ENCODE results near the gene BAZ2A.

BAZ2A gene

GRCh38 chr12:56599797-56600196 lies 30.3 kb downstream of the BAZ2A start:
- peaks cover 96% of the 10 kb centered on the region for H3K36me3 ChIP-seq
- H3K4me3 ChIP-seq, result no peak overlapping the region
- H3K4me2 ChIP-seq, result no peak overlapping the region
- H3K9ac ChIP-seq, result no peak overlapping the region
- no peaks in the 10 kb centered on the region for H3K9me3 ChIP-seq
- no peaks in the 10 kb centered on the region for H3K27me3 ChIP-seq
- peaks cover 77% of the 10 kb centered on the region for H4K20me1 ChIP-seq
- H3K27ac ChIP-seq, result no peak overlapping the region
- no peak for TF ChIP-seq Cebpa-rat (IDR thresholded peaks at IDR 0.05)
- H3K4me1 ChIP-seq, result peaks cover under 1% of the 10 kb centered on the region; the same call in 1 of the 2 replicates

- peaks cover 93% of the 10 kb centered on the region for H3K36me3 ChIP-seq
- no peak for TF ChIP-seq Cebpa-rat (IDR thresholded peaks at IDR 0.05)
Measured at GRCh38 chr12:56599041-56599440, 31.1 kb downstream of the BAZ2A start.

GRCh38 chr12:56596815-56597214 lies 33.3 kb downstream of the BAZ2A start:
- Histone ChIP-seq H3K36me3 (peaks cover 83% of the 10 kb centered on the region), H3K4me2 (no peak overlapping the region), H3K9me3 (no peaks in the 10 kb centered on the region), H3K4me3 (no peak overlapping the region), H3K27ac (no peak overlapping the region), H3K27me3 (no peaks in the 10 kb centered on the region), H4K20me1 (peaks cover 70% of the 10 kb centered on the region), H3K9ac (no peak overlapping the region), H3K4me1 (peaks cover 13% of the 10 kb centered on the region; the same call in 1 of the 2 replicates)
- no peak for TF ChIP-seq Cebpa-rat (IDR thresholded peaks at IDR 0.05)

More at GRCh38 chr12:56599041-56599440, 31.1 kb downstream of the BAZ2A start:
- no peak overlapping the region for H3K9ac ChIP-seq
- no peak overlapping the region for H3K4me3 ChIP-seq
- H3K4me1 ChIP-seq, result peaks cover 8% of the 10 kb centered on the region; the same call in 1 of the 2 replicates
- H3K27me3 ChIP-seq, result no peaks in the 10 kb centered on the region
- H3K9me3 ChIP-seq, result no peaks in the 10 kb centered on the region
- H3K27ac ChIP-seq, result no peak overlapping the region
- H4K20me1 ChIP-seq, result peaks cover 76% of the 10 kb centered on the region
- no peak overlapping the region for H3K4me2 ChIP-seq

- no peaks in the 10 kb centered on the region for H3K27me3 ChIP-seq
- H3K36me3 ChIP-seq, result peaks cover 59% of the 10 kb centered on the region
- no peaks in the 10 kb centered on the region for H3K9me3 ChIP-seq
- no peak overlapping the region for H3K9ac ChIP-seq
- H3K4me1 ChIP-seq, result peaks cover 13% of the 10 kb centered on the region; the same call in 1 of the 2 replicates
- TF ChIP-seq Cebpa-rat (IDR thresholded peaks at IDR 0.05), result no peak
- H3K27ac ChIP-seq, result no peak overlapping the region
- H3K4me2 ChIP-seq, result no peak overlapping the region
- peaks cover 46% of the 10 kb centered on the region for H4K20me1 ChIP-seq
- no peak overlapping the region for H3K4me3 ChIP-seq
Measured at GRCh38 chr12:56593909-56594621, 36.1 kb downstream of the BAZ2A start.

GRCh38 chr12:56591961-56592360 lies 38.2 kb downstream of the BAZ2A start:
- H3K36me3 ChIP-seq, result peaks cover 58% of the 10 kb centered on the region
- peaks cover 29% of the 10 kb centered on the region for H4K20me1 ChIP-seq
- H3K4me1 ChIP-seq, result peaks cover 13% of the 10 kb centered on the region; the same call in 1 of the 2 replicates
- no peaks in the 10 kb centered on the region for H3K9me3 ChIP-seq
- no peak overlapping the region for H3K4me3 ChIP-seq
- H3K27me3 ChIP-seq, result no peaks in the 10 kb centered on the region
- H3K9ac ChIP-seq, result 0 out of 2 replicates have a peak overlapping the region, but pooled peaks have one; percentile 19
- no peak for TF ChIP-seq Cebpa-rat (IDR thresholded peaks at IDR 0.05)
- H3K4me2 ChIP-seq, result no peak overlapping the region
- H3K27ac ChIP-seq, result no peak overlapping the region

- Histone ChIP-seq H3K4me1 (peaks cover 13% of the 10 kb centered on the region; the same call in 1 of the 2 replicates), H3K4me3 (no peak overlapping the region), H3K27me3 (no peaks in the 10 kb centered on the region), H3K36me3 (peaks cover 50% of the 10 kb centered on the region), H3K9ac (no peak overlapping the region), H3K4me2 (no peak overlapping the region), H4K20me1 (peaks cover 21% of the 10 kb centered on the region), H3K27ac (no peak overlapping the region), H3K9me3 (no peaks in the 10 kb centered on the region)
- TF ChIP-seq Cebpa-rat (IDR thresholded peaks at IDR 0.05), result no peak
Measured at GRCh38 chr12:56591126-56591525, 39.0 kb downstream of the BAZ2A start.

- peaks cover 45% of the 10 kb centered on the region for H3K36me3 ChIP-seq
- peaks cover 16% of the 10 kb centered on the region for H4K20me1 ChIP-seq
- peaks cover 13% of the 10 kb centered on the region; the same call in 1 of the 2 replicates for H3K4me1 ChIP-seq
- H3K4me3 ChIP-seq, result no peak overlapping the region
- H3K9me3 ChIP-seq, result no peaks in the 10 kb centered on the region
- H3K9ac ChIP-seq, result no peak overlapping the region
- TF ChIP-seq Cebpa-rat (IDR thresholded peaks at IDR 0.05), result no peak
- no peaks in the 10 kb centered on the region for H3K27me3 ChIP-seq
- H3K4me2 ChIP-seq, result no peak overlapping the region
- no peak overlapping the region for H3K27ac ChIP-seq
Measured at GRCh38 chr12:56590237-56590830, 39.8 kb downstream of the BAZ2A start.

GRCh38 chr12:56589783-56590182 lies 40.3 kb downstream of the BAZ2A start:
- TF ChIP-seq Cebpa-rat (IDR thresholded peaks at IDR 0.05), result no peak
- peaks cover 12% of the 10 kb centered on the region; the same call in 1 of the 2 replicates for H3K4me1 ChIP-seq
- H3K9me3 ChIP-seq, result no peaks in the 10 kb centered on the region
- no peaks in the 10 kb centered on the region for H3K27me3 ChIP-seq
- H3K4me2 ChIP-seq, result no peak overlapping the region
- H3K36me3 ChIP-seq, result peaks cover 39% of the 10 kb centered on the region
- no peak overlapping the region for H3K4me3 ChIP-seq
- H3K27ac ChIP-seq, result no peak overlapping the region
- no peak overlapping the region; the same call in 1 of the 2 replicates for H3K9ac ChIP-seq
- H4K20me1 ChIP-seq, result peaks cover 11% of the 10 kb centered on the region

- no peak overlapping the region for H3K4me3 ChIP-seq
- H3K27me3 ChIP-seq, result no peaks in the 10 kb centered on the region
- H4K20me1 ChIP-seq, result no peaks in the 10 kb centered on the region
- H3K36me3 ChIP-seq, result peaks cover 28% of the 10 kb centered on the region
- no peak for TF ChIP-seq Cebpa-rat (IDR thresholded peaks at IDR 0.05)
- no peak overlapping the region for H3K4me2 ChIP-seq
- peaks cover 20% of the 10 kb centered on the region for H3K4me1 ChIP-seq
- H3K27ac ChIP-seq, result no peak overlapping the region
- no peak overlapping the region for H3K9ac ChIP-seq
- H3K9me3 ChIP-seq, result no peaks in the 10 kb centered on the region
Measured at GRCh38 chr12:56585098-56585497, 45.0 kb downstream of the BAZ2A start.
